K562 (cell line): ENCODE measurements around the gene SPATS2.

Source experiments
- ATF7 ChIP-seq: fragments of 450-650 bp; IDR thresholded peaks from 2 replicates; pipeline ENCODE4 v1.7.1; 2014; ENCODE audit warnings: mild to moderate bottlenecking, moderate library complexity
- BCL6 ChIP-seq: fragments of 250-450 bp; sonication (Bioruptor Pico); IDR thresholded peaks from 2 replicates; pipeline ENCODE4 v1.4.0; 2020
- HBP1 ChIP-seq: fragments of 450-650 bp; formaldehyde crosslinking; IDR thresholded peaks from 2 replicates; pipeline ENCODE4 v1.4.0; 2022; ENCODE audit warnings: missing genetic modification characterization
- HDGF ChIP-seq: fragments of 450-650 bp; IDR thresholded peaks from 2 replicates; pipeline ENCODE4 v1.6.1; 2016
- POLR2A ChIP-seq: fragments of 450-650 bp; conservative IDR thresholded peaks from 2 replicates; pipeline ENCODE4 v1.6.1; 2016
- TCF7L2 ChIP-seq: fragments of 150-350 bp; IDR thresholded peaks from 2 replicates; pipeline ENCODE4 v1.6.1; 2016; ENCODE audit warnings: low read depth, mild to moderate bottlenecking, low read length, moderate library complexity
- TEAD4 ChIP-seq, 2 experiments: sonication (generic) in 1 of 2; formaldehyde crosslinking in 1 of 2; IDR thresholded peaks; 2 replicates each; pipeline versions ENCODE4 v1.6.1 to v1.8.0; 2012 to 2022; ENCODE audit warnings: borderline replicate concordance in 1 of 2, inconsistent platforms in 1 of 2, low read length in 1 of 2, mild to moderate bottlenecking in 1 of 2, missing genetic modification reagents in 1 of 2

DNA sequence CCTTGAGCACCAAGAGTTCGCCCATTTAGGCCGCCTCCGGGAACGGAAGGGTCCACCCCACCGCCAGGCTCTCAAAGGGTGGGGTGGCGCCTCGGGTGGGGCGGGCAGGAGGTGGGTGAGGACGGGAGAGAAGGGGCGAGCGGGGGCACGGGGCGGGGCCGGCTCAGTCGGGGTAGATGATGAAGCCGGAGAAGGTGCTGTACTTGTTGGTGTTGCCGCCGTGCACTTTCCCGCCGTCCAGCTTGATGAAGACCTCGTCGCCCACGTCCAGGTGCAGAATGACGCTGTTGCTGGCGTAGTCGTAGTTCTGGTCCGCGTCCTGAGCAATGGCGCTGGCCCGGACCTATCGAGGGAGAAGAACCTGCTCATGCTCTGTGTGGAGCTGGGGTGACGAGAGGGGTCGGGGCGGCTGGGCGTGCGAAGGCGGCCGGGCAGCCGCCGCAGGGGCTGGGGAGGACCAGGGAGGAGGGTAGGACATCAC is 34.3 kb upstream of the SPATS2 start:
- TF ChIP-seq TEAD4 (IDR thresholded peaks at IDR 0.05; ENCODE audit: low read length) (no peak), TEAD4 (CRISPR knock-in tag; IDR thresholded peaks at IDR 0.05; ENCODE audit: borderline replicate concordance) (no peak), POLR2A (no peak), ATF7 (no peak), HBP1 (CRISPR knock-in tag) (no peak), BCL6 (CRISPR knock-in tag) (no peak), TCF7L2 (no peak), HDGF (no peak)
